ENCODE data around the gene CHST8. TPM values are rescaled to one million over a fixed set of nuclear protein-coding genes. Genes with fewer than 3 reads are reported as not detected.

CHST8 gene
- total and polyA plus RNA-seq, 2 of the 13 experiments (the other 11 are each of a cell fraction or from before 2014, with no cell fraction given) = not detected

GRCh38 chr19:33804021-33804799 lies 182.5 kb downstream of the CHST8 start (continued):
- TF ChIP-seq ZNF558 (CRISPR knock-in tag; IDR thresholded peaks at IDR 0.05; ENCODE audit: borderline replicate concordance) (no peak), KMT2A (CRISPR knock-in tag; IDR thresholded peaks at IDR 0.05) (no peak), NAIF1 (CRISPR knock-in tag; IDR thresholded peaks at IDR 0.05; ENCODE audit: borderline replicate concordance) (no peak), KIAA2018 (CRISPR knock-in tag; IDR thresholded peaks at IDR 0.05; ENCODE audit: borderline replicate concordance) (no peak), HNRNPLL (IDR thresholded peaks at IDR 0.05; ENCODE audit: low read depth, low read length, poor library complexity, severe bottlenecking) (no peak), U2AF2 (IDR thresholded peaks at IDR 0.05; ENCODE audit: low read depth, low read length) (no peak), MAZ (IDR thresholded peaks at IDR 0.05; ENCODE audit: borderline replicate concordance, low read depth, low read length) (no peak), MAZ (CRISPR knock-in tag; IDR thresholded peaks at IDR 0.05; ENCODE audit: low read depth) (no peak), ZNF660 (CRISPR knock-in tag; IDR thresholded peaks at IDR 0.05; ENCODE audit: borderline replicate concordance, low read depth) (no peak), ZNF337 (CRISPR knock-in tag; IDR thresholded peaks at IDR 0.05; ENCODE audit: borderline replicate concordance, low read depth) (no peak), ZSCAN20 (CRISPR knock-in tag; IDR thresholded peaks at IDR 0.05; ENCODE audit: borderline replicate concordance) (no peak), SUZ12 (IDR thresholded peaks at IDR 0.05; ENCODE audit: low read depth, low read length) (no peak), PRDM4 (CRISPR knock-in tag; IDR thresholded peaks at IDR 0.05; ENCODE audit: borderline replicate concordance) (no peak), ZNF367 (CRISPR knock-in tag; IDR thresholded peaks at IDR 0.05; ENCODE audit: borderline replicate concordance) (no peak), NFKB2 (CRISPR knock-in tag; IDR thresholded peaks at IDR 0.05; ENCODE audit: borderline replicate concordance) (no peak), CBX5 (CRISPR knock-in tag; IDR thresholded peaks at IDR 0.05; ENCODE audit: borderline replicate concordance) (no peak)
- TF ChIP-seq, protein P1, sequence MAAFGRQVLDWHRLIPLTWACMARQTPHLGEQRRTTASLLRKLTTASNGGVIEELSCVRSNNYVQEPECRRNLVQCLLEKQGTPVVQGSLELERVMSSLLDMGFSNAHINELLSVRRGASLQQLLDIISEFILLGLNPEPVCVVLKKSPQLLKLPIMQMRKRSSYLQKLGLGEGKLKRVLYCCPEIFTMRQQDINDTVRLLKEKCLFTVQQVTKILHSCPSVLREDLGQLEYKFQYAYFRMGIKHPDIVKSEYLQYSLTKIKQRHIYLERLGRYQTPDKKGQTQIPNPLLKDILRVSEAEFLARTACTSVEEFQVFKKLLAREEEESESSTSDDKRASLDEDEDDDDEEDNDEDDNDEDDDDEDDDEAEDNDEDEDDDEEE (CRISPR knock-in tag; IDR thresholded peaks at IDR 0.05) = no peak

Measured in HepG2 (cell line).